ENCODE measurements around the gene GDF7. TPM values are rescaled to one million over a fixed set of nuclear protein-coding genes. Genes with fewer than 3 reads are reported as not detected.
A peak's percentile ranks its signal among the peaks of the same experiment; 100 is the strongest.

GDF7 gene
- total and polyA plus RNA-seq, 8 donors, result 0.15 to 0.42 (median 0.30) TPM

DNA sequence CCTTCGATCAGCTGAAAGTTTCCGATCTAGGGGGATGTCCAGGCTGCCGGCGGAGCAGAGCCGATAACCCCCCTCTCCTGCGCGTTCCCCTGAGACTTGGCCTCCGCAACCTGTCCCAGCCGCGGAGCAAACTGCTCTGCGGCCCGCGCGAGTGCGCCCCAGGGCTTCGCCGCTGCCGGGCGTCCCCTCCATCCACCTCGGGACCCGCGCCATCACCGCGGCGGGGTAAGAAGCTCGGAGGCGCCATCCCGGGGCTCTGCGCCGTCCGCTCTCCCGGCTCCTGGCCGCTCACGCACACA is 990 bp upstream of the GDF7 start:
- TF ChIP-seq, protein P1, sequence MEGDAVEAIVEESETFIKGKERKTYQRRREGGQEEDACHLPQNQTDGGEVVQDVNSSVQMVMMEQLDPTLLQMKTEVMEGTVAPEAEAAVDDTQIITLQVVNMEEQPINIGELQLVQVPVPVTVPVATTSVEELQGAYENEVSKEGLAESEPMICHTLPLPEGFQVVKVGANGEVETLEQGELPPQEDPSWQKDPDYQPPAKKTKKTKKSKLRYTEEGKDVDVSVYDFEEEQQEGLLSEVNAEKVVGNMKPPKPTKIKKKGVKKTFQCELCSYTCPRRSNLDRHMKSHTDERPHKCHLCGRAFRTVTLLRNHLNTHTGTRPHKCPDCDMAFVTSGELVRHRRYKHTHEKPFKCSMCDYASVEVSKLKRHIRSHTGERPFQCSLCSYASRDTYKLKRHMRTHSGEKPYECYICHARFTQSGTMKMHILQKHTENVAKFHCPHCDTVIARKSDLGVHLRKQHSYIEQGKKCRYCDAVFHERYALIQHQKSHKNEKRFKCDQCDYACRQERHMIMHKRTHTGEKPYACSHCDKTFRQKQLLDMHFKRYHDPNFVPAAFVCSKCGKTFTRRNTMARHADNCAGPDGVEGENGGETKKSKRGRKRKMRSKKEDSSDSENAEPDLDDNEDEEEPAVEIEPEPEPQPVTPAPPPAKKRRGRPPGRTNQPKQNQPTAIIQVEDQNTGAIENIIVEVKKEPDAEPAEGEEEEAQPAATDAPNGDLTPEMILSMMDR (IDR thresholded peaks at IDR 0.05), result no peak
- intact Hi-C loops (cut with DNase I), result loop anchor here in 1 of 2 donors (10.0 kb wide), 1 partner anchor 459 kb away; the partner anchor contains the start of gene TDRD15
- Histone ChIP-seq H3K27ac (no peak overlapping the region), H3K4me3 (peak overlapping the region in 1 of 2 donors; percentile 34), H3K9me3 (no peaks in the 10 kb centered on the region), H3K4me1 (peaks cover 6 to 44% of the 10 kb centered on the region in 2 donors), H3K27me3 (peaks cover 79 to 98% of the 10 kb centered on the region in 2 donors), H3K36me3 (no peaks in the 10 kb centered on the region)
- DNase-seq (no peak), ATAC-seq (no peak)

DNA sequence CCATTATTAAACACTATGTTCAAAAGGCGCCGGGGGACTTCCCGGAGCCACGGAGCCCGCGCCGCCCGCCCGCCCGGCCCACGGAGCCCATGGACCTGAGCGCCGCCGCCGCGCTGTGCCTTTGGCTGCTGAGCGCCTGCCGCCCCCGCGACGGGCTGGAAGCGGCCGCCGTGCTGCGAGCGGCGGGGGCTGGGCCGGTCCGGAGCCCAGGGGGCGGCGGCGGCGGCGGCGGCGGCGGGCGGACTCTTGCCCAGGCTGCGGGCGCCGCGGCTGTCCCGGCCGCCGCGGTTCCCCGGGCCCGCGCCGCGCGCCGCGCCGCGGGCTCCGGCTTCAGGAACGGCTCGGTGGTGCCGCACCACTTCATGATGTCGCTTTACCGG is 197 bp downstream of the GDF7 start:
- DNase-seq (peak in 1 of 4 donors; percentile 66), ATAC-seq (no peak)
- Histone ChIP-seq H3K27ac (no peak overlapping the region), H3K4me1 (peaks cover 6 to 47% of the 10 kb centered on the region in 2 donors), H3K27me3 (peaks cover 91 to 99% of the 10 kb centered on the region in 2 donors), H3K9me3 (no peaks in the 10 kb centered on the region), H3K4me3 (peak overlapping the region; percentile 11 to 34), H3K36me3 (no peaks in the 10 kb centered on the region)
- intact Hi-C loops (cut with DNase I), result loop anchor here in 1 of 2 donors (10.0 kb wide), 1 partner anchor 458 kb away; the partner anchor contains the start of gene TDRD15
- TF ChIP-seq, protein P1 (IDR thresholded peaks at IDR 0.05), result no peak

GRCh38 chr2:20667531-20668401 is 822 bp downstream of the GDF7 start:
- intact Hi-C loops (cut with DNase I), result loop anchor here in 1 of 2 donors (10.0 kb wide), 1 partner anchor 457 kb away; the partner anchor contains the start of gene TDRD15
- peak overlapping the region in 1 of 2 donors; percentile 9 for H3K4me3 ChIP-seq
- H3K27me3 ChIP-seq, result peaks cover 93 to 99% of the 10 kb centered on the region in 2 donors
- TF ChIP-seq, protein P1 (IDR thresholded peaks at IDR 0.05), result no peak
- peaks cover 6 to 47% of the 10 kb centered on the region in 2 donors for H3K4me1 ChIP-seq
- DNase-seq (peak in 2 of 4 donors; percentile 64 to 77), ATAC-seq (peak; percentile 42)
- no peaks in the 10 kb centered on the region for H3K36me3 ChIP-seq
- H3K27ac ChIP-seq, result no peak overlapping the region
- H3K9me3 ChIP-seq, result no peaks in the 10 kb centered on the region

DNA sequence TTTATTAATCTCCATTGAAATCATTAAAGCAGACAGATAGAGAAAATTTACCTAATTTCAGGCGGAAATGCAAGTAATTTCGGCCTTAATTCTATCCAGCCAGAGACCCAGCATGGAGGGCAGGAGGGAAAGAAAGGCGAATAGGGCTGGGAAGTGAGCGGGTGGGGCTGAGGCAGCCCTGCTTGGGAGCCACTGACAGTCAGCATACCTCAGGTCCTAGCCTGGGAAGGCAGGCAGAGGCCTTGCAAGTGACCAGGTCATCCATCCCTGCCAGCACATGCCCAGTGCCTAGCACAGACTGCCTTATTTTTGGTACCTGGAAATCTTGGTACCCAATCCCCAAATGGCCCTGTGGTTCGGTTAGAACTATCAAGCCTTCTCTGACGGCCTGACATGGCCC is 1.5 kb downstream of the GDF7 start:
- Histone ChIP-seq H3K4me1 (peaks cover 6 to 47% of the 10 kb centered on the region in 2 donors), H3K27me3 (peaks cover 96 to 99% of the 10 kb centered on the region in 2 donors), H3K4me3 (no peak overlapping the region), H3K9me3 (no peaks in the 10 kb centered on the region), H3K36me3 (no peaks in the 10 kb centered on the region), H3K27ac (no peak overlapping the region)
- intact Hi-C loops (cut with DNase I), result loop anchor here in 1 of 2 donors (10.0 kb wide), 1 partner anchor 456 kb away; the partner anchor contains the start of gene TDRD15
- ATAC-seq (no peak), DNase-seq (no peak)
- TF ChIP-seq, protein P1 (IDR thresholded peaks at IDR 0.05), result no peak

DNA sequence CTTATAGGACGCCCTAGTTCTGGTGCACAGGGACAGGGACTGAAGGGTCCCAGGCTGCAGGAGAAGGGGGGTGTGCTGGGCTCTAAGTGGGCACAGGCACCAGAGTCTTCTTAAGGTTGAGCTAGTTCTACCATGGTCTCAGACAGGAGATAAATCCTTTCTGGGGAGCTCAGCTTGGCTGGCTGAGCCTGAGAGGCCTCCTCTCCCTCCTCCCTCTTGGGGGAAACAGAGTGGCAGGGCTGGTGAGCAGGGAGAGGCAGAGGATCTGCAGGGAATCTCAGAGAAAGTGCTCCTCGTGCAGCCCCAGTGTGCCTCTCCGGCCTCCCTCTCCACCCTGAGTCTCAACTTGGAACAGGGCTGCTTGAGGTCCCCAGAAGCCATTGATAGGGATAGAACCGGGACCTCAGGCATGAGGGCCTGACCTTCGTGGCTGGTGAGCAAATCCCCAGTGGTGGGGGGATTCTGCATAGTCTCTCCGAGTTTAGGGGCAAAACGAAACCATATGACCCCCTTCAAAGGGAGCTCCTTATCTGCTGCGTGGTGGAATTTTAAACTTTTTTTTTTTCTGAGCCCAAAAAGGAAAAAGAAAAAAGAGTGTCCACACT is 2.0 kb downstream of the GDF7 start:
- intact Hi-C loops (cut with DNase I), result loop anchor here in 1 of 2 donors (10.0 kb wide), 1 partner anchor 456 kb away; the partner anchor contains the start of gene TDRD15
- Histone ChIP-seq H3K9me3 (no peaks in the 10 kb centered on the region), H3K4me1 (peaks cover 6 to 47% of the 10 kb centered on the region in 2 donors), H3K36me3 (no peaks in the 10 kb centered on the region), H3K27me3 (peaks cover 96 to 99% of the 10 kb centered on the region in 2 donors), H3K4me3 (no peak overlapping the region), H3K27ac (no peak overlapping the region)
- ATAC-seq (no peak), DNase-seq (no peak)
- TF ChIP-seq, protein P1 (IDR thresholded peaks at IDR 0.05), result no peak

All from left lung (tissue), 10 donors.